GM12873 (cell line): ENCODE measurements around the gene TMEM50B.

Source experiments
- CTCF ChIP-seq: IDR thresholded peaks from 2 replicates; pipeline ENCODE4 v1.5.1; 2012; ENCODE audit warnings: low read depth, mild to moderate bottlenecking, moderate library complexity, low read length, control low read depth; ENCODE audit not compliant: insufficient read depth; ENCODE audit errors: missing control alignments

Gene TMEM50B

GRCh38 chr21:33424214-33424613 is 55.6 kb downstream of the TMEM50B start:
- TF ChIP-seq CTCF = no peak

GRCh38 chr21:33421713-33422393 is 57.9 kb downstream of the TMEM50B start:
- no peak for TF ChIP-seq CTCF

GRCh38 chr21:33419538-33420123 is 60.1 kb downstream of the TMEM50B start:
- no peak for TF ChIP-seq CTCF

- TF ChIP-seq CTCF = no peak
These were observed 61.1 kb downstream of the TMEM50B start for GRCh38 chr21:33418691-33419090.

GRCh38 chr21:33414926-33415325 is 64.8 kb downstream of the TMEM50B start:
- no peak for TF ChIP-seq CTCF

GRCh38 chr21:33414068-33414467 is 65.7 kb downstream of the TMEM50B start:
- no peak for TF ChIP-seq CTCF

- TF ChIP-seq CTCF = no peak
These were observed 66.8 kb downstream of the TMEM50B start for GRCh38 chr21:33412832-33413519.
